ENCODE results near the gene MDM4. TPM values are rescaled to one million over a fixed set of nuclear protein-coding genes. Genes with fewer than 3 reads are reported as not detected.

Gene MDM4
- total RNA-seq, 1 experiment from 2014 or later, result 9.1 TPM

Other genes starting within 250 kb of the MDM4 start
- 0.68 and 0.72 TPM in 2 replicates for gene PLEKHA6, start 156.5 kb upstream of the MDM4 start, total RNA-seq (2014; rRNA removed; shearing (Covaris generic))
- gene PPP1R15B, start 104.6 kb upstream of the MDM4 start, total RNA-seq (2014; rRNA removed; shearing (Covaris generic)), result 18.3 and 21.7 TPM in 2 replicates
- 0.49 and 1.1 TPM in 2 replicates for gene PIK3C2B, start 21.6 kb upstream of the MDM4 start, total RNA-seq (2014; rRNA removed; shearing (Covaris generic))
- gene LRRN2, start 169.3 kb downstream of the MDM4 start, total RNA-seq (2014; rRNA removed; shearing (Covaris generic)), result not detected in 2 replicates